HG03558 (cell line): ENCODE data around the gene JAKMIP2.
"Not testable (repeated sequence)": the region's sequence is repeated elsewhere in the genome, so short reads cannot be mapped to it uniquely, and the experiment has no call there.

Experiments used
- ATAC-seq: cut with Tn5 transposase; IDR thresholded peaks from one replicate; pipeline ENCODE4 v1.9.1; 2021; ENCODE audit warnings: moderate number of reproducible peaks; ENCODE audit not compliant: unreplicated experiment; ENCODE audit errors: extremely low read depth

The JAKMIP2 gene

DNA sequence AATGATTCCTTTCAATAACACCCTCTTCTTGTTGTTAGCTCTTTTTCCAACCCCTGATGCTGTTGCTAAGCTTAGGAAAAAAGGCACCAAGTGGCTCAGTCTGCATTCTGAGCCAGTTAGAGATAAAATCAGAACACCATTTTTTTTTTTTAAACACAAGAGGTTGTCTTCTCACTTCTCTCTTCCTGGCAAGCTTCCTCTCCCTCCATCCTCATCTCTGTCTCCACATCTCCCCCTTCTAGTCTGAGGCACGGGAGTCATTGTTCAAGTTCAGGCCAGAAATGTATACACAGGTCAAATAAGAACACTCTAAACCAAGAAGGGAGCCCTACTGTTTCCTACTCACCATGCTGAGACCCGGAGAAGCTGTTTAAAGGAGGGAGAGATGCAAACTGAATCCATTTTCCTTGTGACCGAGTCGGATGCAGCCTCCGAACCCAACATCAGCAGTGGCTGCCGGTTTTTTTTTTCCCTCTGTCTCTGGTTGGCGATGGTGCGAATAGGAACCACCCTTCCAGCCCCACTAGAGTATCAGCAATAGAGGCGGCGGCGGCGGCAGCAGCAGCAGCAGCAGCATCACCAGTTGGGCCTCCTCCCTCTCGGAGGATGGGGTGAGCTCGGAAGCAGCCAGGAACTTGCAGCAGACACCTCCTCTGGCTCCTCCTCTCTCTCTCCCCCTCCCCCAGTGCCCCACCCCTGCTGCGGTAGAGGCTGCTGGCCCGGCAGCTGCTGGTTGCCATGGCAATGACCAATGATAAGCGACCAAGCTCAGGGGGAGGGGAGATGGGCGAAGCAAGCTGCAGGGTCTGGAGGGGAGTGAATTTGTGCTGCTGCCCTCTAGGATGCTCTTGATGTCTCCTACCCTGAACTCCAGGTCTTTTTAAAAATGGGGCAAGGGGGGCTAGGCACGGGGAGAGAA, at the start of gene JAKMIP2:
Gene JAKMIP2 (minus strand): TSS at position 619 of the 919 bp plus-strand sequence. CDS start 110,922 bp downstream, outside the sequence.
- peak; percentile 70 for ATAC-seq

DNA sequence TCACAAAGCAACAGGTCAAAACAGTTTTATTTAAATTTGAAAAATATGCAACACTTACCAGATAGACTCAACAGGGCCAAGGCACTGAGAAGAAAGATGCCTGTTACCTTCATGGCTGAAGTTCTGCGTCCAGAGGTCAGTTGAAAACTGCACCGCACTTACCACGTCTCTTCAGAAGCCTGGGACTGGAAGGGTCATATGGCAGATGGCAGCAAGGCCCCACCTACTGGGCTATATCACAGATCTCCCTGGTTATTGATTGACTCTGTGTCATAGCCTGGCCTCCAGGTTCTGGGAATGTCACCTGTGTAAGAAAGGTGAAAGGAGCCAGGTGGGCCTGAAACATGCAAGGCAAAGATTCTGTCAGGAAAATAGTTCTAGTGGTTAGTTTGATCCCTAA, 48.9 kb upstream of the JAKMIP2 start, which contains the start of gene SPINK1:
Gene SPINK1 (minus strand): TSS at position 207 of the 400 bp plus-strand sequence. CDS start 94 bp downstream, at position 113.
- no peak for ATAC-seq

DNA sequence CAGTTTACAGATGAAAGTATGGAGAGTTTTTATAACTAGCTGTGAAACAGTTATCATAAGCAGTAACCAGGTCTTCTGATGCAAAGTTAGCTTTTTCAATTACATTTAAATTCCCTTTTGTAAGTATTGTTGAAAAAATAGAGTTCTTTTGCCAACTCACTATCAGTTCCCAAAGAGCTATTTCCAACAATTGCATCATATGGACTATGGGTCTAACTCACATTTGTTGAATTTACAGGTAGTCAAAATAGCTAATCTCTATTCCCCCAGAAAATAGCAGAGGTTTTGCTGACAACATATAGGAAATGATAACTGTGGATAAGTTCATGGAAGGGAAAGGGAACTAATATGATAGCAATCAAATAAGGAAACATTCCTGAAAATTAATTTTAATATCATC, 47.5 kb upstream of the JAKMIP2 start:
- no peak for ATAC-seq

DNA sequence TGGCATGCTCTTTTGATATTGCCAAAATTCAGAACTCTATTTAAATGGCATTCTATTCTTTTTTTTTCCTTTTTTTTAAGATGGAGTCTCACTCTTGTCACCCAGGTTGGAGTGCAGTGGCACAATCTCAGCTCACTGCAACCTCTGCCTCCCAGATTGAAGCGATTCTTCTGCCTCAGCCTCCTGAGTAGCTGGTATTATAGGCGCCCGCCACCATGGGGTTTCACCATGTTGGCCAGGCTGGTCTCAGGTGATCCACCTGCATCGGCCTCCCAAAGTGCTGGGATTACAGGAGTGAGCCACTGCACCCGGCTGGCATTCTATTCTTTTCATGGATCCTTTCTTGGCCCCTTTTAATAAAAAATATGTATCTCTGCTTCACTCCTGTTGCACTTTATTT, 44.5 kb upstream of the JAKMIP2 start:
- ATAC-seq, result not testable (repeated sequence)

DNA sequence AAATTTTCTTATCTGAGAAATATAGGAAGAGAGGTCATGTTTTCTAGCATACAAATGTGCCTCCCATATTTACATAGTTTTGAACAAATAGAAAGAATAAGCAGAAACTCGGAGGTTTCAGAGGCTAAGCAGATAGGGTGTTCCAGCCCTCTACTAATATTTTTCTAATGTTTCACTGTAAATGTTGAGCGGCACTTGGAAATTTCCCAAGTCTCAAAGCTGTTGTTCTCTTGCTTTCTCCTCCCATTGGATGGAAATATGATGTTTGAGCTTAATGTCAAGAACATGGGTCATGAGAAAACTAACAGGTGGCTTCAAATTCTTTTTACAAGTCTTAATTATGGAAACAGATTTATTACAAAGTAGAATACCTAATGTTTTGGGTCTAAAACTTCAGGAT, 43.8 kb upstream of the JAKMIP2 start:
- ATAC-seq, result no peak

DNA sequence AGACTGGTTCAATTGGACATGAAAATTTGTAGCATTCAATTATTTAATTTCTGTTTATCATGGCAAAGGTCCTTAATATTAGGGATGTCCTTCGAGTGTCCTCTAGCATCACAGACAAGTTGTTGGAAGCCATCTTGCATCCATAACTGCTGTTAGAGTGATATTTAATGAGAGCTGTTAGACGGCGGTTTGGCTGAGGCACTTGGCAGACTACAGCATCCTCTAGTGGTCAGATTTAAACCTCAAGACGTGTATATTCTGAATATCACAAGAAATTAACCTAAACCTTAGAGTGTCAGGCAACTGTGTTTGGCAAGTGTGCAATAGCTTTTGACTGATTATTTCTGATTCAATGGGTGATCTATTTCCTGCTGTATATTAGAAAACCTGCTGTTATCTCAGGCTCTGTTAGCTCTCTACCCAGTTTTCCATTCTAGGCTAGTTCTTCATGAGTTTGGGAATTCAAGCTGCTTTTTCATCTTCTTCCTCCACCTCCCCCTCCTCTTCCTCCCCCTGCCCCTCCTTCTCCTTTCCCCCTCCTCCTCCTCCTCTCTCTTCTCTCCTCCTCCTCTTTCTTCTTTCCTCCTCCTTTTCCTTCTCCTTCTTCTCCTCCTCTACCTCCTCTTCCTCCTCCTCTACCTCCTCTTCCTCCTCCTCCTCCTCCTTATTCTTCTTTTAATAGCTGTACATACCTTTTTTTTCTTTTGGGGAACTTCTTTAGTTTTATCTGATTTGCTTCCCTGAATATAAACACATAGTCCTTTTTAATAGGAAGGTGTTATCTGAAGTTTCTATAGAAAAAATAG, 40.4 kb upstream of the JAKMIP2 start:
- ATAC-seq, result peak; percentile 71

DNA sequence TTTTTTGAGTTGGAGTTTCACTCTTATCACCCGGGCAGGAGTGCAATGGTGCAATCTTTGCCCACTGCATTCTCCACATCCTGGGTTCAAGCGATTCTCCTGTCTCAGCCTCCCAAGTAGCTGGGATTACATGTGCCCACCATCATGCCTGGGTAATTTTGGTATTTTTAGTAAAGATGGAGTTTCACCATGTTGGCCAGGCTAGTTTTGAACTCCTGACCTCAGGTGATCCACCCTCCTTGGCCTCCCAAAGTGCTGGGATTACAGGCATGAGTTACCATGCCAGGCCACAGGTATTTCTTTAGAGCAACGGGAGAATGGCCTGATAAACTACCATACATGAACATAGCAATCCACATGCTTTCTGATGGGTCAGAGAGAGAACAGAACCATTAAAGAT, 39.7 kb upstream of the JAKMIP2 start:
- not testable (repeated sequence) for ATAC-seq

DNA sequence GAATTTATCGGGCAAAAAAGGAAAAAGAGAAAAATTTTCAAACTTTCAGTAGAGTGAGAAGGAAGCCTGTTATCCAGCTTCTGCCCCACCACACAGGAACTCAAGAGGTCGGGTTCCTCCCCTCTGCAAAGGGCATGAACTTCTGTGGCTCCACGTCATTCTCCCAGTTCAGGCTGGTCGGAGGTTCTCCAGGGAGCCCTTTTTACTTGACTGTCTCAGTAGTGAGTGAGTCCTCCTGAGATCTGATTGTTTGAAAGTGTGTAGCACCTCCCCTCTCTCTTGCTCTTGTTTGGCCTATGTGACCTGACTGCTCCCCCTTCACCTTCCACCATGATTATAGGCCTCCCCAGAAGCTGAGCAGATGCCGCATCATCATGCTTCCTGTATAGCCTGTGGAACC, 39.2 kb upstream of the JAKMIP2 start:
- ATAC-seq, result no peak

DNA sequence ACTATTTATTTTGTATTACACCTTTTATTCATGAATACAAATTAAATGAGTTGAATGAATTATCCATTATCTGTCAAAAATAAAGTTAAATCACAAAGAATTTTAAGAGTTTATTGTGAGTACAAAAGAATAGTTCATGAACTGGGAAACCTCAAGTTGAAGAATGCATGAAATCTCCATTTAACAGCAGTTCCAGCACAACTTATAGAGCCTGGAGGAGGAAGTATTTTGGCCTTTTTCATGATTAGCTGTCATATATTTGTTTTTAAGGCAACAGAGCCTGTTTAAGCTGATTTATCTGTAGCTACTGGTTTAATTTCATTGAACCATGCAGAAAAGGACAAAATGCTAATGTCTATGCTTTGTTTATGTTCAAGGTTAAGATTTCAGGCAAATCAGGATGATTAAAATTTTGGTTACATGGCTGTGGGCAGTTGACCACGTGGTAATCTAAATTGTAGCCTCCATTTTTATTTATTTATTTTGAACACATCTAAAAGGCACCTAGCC, 36.8 kb upstream of the JAKMIP2 start:
- no peak for ATAC-seq

DNA sequence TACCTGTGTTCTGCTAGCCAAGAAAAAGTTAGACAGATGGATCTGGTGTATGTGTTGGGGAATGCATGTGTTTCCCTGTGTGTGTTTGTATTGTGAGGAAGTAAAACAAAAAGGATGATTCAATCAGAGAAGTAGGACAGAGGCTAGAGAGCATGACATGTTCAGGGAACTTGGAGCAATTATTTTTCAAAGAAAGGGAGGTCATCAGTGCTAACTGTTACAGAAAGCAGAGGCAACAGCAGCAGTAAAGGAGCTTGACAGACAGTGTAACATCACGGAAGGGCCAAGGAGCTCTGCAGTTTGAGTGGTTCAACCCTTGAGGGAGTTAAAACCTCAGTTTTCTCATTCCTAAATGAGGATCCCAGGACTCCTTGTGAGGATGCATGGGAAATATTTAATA, 35.8 kb upstream of the JAKMIP2 start:
- no peak for ATAC-seq

DNA sequence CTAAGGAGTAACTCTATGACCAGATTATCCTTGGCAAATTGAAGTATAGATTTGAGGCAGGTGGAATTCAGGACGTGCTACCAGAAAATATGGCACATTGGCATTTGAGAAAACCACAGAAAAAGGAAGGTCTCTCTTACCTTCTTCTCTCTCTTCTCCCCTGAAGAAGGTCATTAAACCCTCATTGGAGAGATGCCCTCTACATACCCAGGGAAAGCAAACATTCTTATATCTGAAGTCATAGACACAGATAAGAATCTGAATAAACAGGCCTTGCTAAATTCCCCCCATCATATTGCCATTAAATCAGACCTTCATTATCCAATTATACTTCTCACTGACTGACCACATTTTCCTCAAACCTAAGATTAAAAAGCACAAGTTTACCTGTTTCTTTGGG, 31.2 kb upstream of the JAKMIP2 start:
- no peak for ATAC-seq

DNA sequence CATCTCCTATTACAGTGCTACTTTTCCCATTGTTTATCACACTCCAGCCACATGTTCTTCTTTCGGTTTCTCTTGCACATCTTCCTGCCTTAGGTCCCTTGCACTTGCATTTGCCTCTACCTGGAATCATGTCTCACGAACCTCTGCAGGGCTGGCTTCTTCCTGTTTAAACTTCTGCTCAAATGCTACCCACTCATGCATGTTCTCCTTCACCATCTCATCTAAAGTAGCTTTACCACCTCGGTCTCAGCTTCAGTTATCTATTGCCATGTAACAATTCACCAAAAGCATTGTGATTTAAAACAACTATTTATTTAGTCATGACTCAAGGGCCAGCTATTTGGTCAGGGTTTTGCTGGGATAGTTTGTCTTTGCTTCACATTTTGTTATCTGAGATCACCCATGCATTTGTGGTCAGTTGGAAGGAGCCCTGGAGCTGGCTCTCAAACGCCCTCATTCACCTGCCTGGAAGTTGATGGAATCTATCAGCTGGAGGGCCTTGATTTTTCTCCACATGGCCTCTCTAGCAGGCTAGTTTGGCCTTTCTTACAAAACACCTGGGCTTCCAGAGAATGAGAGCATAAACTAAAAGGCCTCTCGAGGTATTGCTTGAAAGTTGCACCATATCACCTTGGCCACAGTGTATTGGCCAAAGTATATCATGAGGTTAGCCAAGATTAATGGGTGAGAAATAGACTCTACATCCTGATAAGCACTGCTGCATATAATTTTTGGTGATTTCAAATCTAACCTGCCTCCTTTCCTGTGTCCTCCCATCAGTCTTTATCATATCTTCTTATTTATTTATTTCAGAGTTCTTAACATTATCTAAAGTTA, 27.5 kb upstream of the JAKMIP2 start:
- no peak for ATAC-seq

DNA sequence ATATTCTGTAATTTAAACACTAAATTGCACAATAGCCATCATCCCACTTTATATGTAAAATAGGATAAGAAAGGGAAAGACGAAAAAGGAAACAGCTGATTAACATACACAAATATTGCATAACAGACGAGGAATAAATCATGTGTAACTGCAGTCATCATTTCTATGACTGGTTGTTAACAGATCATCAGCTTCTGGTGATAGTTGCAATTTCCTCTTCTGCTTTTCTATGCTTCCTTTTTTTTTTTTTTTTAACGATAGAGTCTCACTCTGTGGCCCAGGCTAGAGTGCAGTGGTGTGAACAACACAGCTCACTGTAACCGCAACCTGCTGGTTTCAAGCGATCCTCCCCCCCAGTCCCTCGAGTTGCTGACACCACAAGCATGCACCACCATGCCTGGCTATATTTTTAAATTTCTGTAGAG, 22.5 kb upstream of the JAKMIP2 start:
- ATAC-seq, result peak; percentile 80

DNA sequence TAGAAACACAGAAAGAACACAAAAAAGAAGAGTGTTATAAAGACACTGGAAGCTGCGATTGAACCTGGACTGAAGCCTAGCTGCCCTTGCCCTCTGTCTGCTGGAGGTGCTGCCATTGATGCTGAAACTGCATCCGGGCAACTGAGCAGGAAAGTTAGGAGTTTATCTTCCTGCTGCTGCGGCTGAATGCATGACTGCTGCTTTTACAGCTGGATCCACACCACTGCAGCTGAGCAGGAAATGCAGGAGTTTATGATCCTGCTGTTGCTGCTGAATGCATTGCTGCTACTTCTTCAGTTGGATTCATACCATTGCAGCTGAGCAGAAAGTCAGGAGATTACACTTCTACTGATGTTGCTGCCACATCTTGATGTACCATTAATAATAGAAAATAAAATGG, 21.8 kb upstream of the JAKMIP2 start:
- no peak for ATAC-seq

DNA sequence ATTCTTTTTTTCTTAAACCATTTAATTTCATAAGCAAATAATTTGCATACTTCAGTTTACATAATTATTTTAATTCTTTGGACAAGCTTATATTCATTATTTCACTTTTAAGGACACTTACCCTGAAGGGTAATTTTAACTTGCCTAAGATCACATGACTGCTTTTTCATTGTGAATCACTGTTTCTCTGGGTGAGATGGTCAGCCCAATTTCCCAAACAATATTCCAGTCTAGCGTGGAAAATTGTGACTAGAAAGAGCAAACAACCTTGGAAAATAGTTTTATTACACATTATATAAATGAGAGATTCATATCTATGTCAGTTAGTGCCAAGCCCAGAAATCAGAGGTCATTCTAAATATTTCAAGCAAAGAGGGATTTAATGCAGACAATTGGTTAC, 21.4 kb upstream of the JAKMIP2 start:
- ATAC-seq, result no peak

DNA sequence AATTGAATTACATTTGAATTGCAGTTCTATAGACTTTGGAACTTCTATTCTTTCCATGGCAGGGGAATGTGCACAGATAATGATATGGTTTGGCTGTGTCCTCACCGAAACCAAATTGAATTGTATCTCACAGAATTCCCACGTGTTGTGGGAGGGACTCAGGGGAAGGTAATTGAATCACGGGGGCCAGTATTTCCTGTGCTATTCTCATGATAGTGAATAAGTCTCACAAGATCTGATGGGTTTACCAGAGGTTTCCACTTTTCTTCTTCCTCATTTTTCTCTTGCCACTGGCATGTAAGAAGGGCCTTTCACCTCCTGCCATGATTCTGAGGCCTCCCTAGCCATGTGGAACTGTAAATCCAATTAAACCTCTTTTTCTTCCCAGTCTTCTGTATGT, 20.6 kb upstream of the JAKMIP2 start:
- not testable (repeated sequence) for ATAC-seq

DNA sequence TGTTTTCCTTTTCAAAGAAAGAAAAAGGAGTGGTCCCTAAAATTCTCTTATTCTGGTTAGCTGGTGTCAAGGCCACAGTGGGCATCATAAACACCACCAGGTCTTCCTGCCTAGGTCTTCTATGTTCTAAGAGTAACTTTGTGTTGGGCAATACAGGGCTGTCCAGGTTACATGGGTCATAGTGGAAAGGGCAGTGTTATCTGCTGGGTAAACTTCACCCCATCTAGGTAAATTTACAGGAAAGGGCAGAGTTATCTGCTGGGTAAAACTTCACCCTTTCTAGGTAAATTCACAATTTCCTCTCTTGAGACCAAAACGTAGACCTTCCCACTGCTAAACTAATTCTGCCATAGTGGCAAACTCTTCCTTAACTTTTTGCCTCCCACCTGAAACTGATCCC, 18.9 kb upstream of the JAKMIP2 start:
- ATAC-seq, result no peak

DNA sequence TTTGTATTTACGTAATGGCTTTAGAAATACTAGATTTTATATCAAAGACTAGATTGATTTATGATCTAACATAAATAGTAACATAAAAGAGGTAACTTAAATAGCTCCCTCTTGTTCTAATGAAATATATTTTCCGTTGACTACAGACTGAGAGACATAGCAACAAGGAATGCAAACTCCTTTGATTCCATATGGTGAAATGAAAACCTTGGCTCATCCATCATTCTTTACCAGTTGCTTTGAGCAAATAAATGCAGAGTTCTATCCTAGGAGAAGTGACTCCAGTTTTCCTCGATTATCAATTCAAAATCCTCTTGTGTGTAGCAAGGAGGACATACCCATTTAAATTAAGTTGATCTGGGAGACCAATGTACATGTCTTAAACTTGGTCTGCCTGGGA, 18.0 kb upstream of the JAKMIP2 start:
- no peak for ATAC-seq

DNA sequence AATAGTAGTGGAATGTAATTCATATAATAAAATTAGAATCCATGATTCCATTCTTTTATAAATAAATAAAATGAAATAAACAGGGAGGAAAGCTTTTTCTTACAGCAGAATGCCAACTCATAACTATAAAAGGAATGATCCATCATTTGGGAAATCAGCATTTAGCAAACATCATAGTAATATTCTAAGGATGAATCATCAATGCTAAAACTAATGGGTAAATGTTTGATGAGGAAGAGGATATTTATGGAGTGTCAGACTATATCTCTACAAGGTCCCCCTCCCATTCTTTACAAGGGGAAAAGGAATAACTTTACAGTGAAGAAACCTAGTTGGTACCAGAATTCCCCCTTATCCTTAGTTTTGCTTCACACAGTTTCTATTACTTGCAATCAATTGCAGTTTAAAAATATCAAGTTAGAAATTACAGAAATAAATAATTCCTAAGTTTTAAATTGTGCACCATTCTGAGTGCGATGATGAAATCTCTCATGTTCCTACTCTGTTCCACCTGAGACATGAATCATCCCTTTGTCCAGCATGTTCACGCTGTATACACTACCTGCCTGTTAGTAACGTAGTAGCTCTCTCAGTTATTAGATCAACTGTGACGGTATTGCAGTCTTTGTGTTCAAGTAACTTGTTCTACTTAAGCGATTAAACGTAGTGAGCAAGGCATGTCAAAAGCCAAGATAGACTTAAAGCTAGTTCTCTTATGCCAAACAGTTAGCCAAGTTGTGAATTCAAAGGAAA, 14.2 kb upstream of the JAKMIP2 start:
- ATAC-seq, result no peak
